CMK (cell line): ENCODE results near the gene ZMIZ1.

Experiments
- DNase-seq: peaks from one replicate; pipeline ENCODE4 v3.0.0-alpha.2; 2010; ENCODE audit warnings: low read depth

ZMIZ1 gene

GRCh38 chr10:79052291-79053080, 16.3 kb upstream of the ZMIZ1 start:
- DNase-seq = no peak

- DNase-seq = no peak
Observed at GRCh38 chr10:79053081-79053434, 15.7 kb upstream of the ZMIZ1 start.

- DNase-seq = no peak
Observed at GRCh38 chr10:79053481-79054202, 15.1 kb upstream of the ZMIZ1 start.

GRCh38 chr10:79054203-79055099, 14.3 kb upstream of the ZMIZ1 start:
- no peak for DNase-seq

GRCh38 chr10:79055100-79055782, 13.5 kb upstream of the ZMIZ1 start:
- no peak for DNase-seq

- no peak for DNase-seq
Observed at GRCh38 chr10:79055892-79056291, 12.9 kb upstream of the ZMIZ1 start.

- no peak for DNase-seq
Observed at GRCh38 chr10:79056361-79056735, 12.4 kb upstream of the ZMIZ1 start.

GRCh38 chr10:79056736-79057391, 11.9 kb upstream of the ZMIZ1 start:
- DNase-seq = no peak

- DNase-seq = no peak
Observed at GRCh38 chr10:79057481-79058275, 11.1 kb upstream of the ZMIZ1 start.

GRCh38 chr10:79058899-79059841, 9.6 kb upstream of the ZMIZ1 start:
- DNase-seq = no peak

GRCh38 chr10:79059859-79060379, 8.8 kb upstream of the ZMIZ1 start:
- no peak for DNase-seq

GRCh38 chr10:79060641-79061255, 8.0 kb upstream of the ZMIZ1 start:
- no peak for DNase-seq

GRCh38 chr10:79061441-79062315, 7.1 kb upstream of the ZMIZ1 start:
- DNase-seq = no peak

GRCh38 chr10:79063071-79063491, 5.7 kb upstream of the ZMIZ1 start:
- DNase-seq = peak; percentile 55

- DNase-seq = no peak
Observed at GRCh38 chr10:79063661-79064492, 4.9 kb upstream of the ZMIZ1 start.

- DNase-seq = no peak
Observed at GRCh38 chr10:79065091-79065551, 3.6 kb upstream of the ZMIZ1 start.

- DNase-seq = no peak
Observed at GRCh38 chr10:79065853-79066252, 2.9 kb upstream of the ZMIZ1 start.
